Astrocyte of the cerebellum (primary cell): Measurements from ENCODE around the gene DCAF17.

Experiments used
- DNase-seq: peaks from one replicate; pipeline ENCODE4 v3.0.0-alpha.2; 2011; ENCODE audit warnings: low read depth
- H3K4me3 ChIP-seq: 2 replicates; pipeline ENCODE4 v1.5.1; 2011; ENCODE audit warnings: mild to moderate bottlenecking, low read depth, low read length, moderate library complexity
- in situ Hi-C: cut with HindIII; loops from 2 replicates; pipeline ENCODE4 v1.10.0; 2017; ENCODE audit warnings: low sequenced_read_pairs
- TF ChIP-seq, protein P1 (sequence below): IDR thresholded peaks from 2 replicates; pipeline ENCODE4 v1.5.1; 2012; ENCODE audit warnings: low read length, low read depth, moderate library complexity, mild to moderate bottlenecking; ENCODE audit errors: missing control alignments

DCAF17 gene

DNA sequence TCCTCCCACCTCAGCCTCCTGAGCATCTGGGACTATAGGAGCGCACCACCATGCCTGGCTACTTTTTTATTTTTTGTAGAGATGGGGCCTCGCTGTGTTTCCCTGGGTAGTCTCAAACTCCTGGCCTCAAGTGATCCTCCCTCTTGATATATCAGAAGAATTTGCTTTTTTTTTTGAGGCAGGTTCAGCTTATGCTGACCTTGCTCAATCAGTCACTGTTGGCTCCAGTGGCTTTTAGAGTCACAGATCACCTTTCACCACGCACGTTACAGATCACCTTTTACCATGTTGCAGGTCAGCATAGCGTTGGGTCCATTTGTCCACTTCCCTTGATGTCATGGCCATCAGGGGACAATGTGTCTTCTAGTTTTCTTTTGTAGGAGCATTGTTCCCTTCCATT, 36.1 kb downstream of the DCAF17 start:
- no peak overlapping the region for H3K4me3 ChIP-seq
- DNase-seq: no peak
- TF ChIP-seq, protein P1, sequence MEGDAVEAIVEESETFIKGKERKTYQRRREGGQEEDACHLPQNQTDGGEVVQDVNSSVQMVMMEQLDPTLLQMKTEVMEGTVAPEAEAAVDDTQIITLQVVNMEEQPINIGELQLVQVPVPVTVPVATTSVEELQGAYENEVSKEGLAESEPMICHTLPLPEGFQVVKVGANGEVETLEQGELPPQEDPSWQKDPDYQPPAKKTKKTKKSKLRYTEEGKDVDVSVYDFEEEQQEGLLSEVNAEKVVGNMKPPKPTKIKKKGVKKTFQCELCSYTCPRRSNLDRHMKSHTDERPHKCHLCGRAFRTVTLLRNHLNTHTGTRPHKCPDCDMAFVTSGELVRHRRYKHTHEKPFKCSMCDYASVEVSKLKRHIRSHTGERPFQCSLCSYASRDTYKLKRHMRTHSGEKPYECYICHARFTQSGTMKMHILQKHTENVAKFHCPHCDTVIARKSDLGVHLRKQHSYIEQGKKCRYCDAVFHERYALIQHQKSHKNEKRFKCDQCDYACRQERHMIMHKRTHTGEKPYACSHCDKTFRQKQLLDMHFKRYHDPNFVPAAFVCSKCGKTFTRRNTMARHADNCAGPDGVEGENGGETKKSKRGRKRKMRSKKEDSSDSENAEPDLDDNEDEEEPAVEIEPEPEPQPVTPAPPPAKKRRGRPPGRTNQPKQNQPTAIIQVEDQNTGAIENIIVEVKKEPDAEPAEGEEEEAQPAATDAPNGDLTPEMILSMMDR: no peak
- in situ Hi-C loops: no loop called here

DNA sequence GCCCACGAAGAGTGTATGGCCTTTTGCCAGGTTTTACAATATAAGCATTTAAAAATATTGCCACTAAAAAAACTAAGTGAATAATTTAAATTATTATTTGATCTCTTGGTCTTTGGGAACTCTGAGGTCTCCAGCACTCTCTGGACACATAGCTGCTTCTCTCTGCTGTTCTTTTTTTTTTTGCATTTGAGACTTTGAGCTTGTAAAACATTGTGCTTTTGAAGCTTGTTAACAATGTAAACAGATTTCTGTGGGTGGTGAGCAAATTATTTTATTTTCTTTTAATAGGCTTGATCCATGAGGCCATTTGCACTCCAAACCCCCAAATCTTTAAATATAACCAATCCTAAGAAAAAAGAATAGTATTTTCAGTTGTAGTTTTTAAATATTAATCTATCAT, 42.0 kb downstream of the DCAF17 start:
- no peak for DNase-seq
- no peak overlapping the region for H3K4me3 ChIP-seq
- TF ChIP-seq, protein P1: no peak
- in situ Hi-C loops: no loop called here

DNA sequence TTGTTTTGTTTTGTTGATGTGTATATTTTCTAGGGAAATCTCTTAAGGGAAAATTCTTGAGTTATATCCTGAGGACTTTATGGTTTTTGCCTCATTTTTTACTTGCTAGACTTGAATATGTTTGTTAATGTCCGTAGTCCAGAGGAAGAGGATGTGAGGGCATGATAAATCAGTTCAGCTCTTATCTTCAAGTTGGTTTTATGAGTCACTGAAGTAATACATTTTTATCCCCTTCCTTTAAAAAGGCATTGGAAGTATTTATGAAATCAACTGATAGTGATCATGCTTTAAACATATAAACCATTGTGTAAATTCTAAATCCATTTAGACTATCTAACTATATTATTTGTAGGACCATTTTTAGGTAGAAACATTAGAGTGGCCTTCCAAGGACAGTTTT, 44.3 kb downstream of the DCAF17 start:
- TF ChIP-seq, protein P1: no peak
- H3K4me3 ChIP-seq: no peak overlapping the region
- no peak for DNase-seq
- in situ Hi-C loops: no loop called here

DNA sequence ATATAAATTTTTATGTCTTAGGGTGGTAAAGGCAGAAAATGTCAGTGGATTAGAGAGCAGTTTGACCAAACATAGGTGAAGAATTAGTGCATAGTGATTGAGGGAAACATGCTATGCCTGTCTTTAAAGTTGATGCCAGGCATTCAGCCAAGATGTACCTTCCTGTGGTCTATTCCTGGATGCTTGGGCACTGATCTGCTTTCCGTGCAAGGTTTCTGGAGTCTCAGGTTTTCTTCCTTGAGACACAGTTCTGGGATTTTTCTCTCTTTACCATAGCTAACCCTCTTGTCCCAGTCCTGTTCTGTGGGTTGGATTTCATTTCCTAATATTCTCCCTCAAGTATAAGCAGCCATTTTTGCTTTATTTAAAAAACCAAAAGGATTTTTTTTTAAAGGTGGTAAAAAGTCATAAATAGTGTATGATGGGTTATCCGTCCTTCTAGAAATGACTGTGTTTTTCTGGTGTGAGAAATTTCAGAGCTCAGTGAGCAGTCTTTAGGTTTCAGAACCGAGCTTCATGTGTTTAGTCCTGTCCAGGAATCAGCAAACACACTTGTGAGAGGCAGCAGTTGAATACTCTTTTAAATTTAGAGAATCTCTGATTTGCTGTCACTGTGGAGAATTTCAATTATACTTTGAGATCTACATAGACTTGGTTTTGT, 45.3 kb downstream of the DCAF17 start:
- no peak overlapping the region for H3K4me3 ChIP-seq
- in situ Hi-C loops: no loop called here
- TF ChIP-seq, protein P1: no peak
- no peak for DNase-seq

DNA sequence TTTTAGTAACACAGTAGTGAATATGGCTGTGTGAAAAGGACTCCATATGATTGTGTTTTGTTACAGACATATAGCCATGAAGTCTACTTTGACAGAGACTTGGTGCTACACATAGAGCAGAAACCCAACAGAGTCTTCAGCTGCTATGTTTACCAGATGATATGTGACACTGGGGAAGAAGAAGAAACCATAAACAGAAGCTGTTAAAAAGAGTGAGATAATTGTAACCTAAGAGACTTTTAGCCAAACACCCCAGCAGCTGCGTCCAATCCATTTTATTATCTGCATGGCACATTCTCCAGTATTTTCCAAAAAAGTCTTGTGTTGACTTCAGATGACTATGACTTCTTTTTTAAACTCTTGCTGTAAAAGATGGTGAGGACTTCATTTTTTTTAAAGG, 46.9 kb downstream of the DCAF17 start:
- no peak overlapping the region for H3K4me3 ChIP-seq
- TF ChIP-seq, protein P1: no peak
- in situ Hi-C loops: no loop called here
- no peak for DNase-seq

DNA sequence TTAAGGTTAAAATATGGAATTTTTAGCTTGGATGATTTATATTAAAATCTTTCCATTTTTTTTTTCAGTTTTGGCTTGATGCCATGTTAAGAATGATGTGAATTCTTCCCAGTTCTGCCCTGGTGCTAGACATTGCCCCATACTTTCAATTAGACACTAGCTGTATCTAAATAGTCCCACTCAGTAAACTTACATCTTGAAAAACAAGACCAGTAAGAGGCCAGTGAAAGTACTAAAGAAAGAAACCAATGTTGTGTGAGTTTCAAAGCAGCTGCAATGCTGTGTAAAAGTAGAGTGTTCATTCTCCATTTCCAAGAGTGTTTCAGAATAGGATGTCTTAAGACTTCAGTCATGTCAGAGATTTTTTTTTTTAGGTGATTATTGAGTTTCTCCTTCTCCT, 48.3 kb downstream of the DCAF17 start:
- no peak overlapping the region for H3K4me3 ChIP-seq
- no peak for DNase-seq
- TF ChIP-seq, protein P1: no peak
- in situ Hi-C loops: no loop called here

DNA sequence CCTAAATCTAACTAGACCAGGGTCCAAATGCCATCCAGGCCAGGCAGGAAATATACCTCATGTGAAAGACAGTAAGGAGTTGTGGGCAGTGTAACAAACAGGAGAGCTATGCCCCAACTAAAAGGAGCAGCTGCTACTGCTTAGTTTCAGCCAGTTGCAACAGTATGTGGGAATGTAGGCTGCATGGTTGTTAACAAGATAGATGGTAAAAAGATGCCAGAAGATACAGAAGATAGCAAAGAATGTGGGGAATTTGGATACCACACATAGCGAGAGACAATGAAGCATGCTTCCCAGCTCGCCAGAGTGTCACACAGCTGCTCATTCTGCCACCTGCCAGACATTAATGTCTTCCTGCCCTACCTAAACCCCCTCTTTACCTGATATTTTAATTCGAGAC, 48.9 kb downstream of the DCAF17 start:
- TF ChIP-seq, protein P1: no peak
- H3K4me3 ChIP-seq: no peak overlapping the region
- no peak for DNase-seq
- in situ Hi-C loops: no loop called here
